Neuronal stem cell (in vitro differentiated cells): ENCODE data around the gene SARDH.
A peak's percentile ranks its signal among the peaks of the same experiment; 100 is the strongest.

Source experiments
- DNase-seq: peaks from one replicate; pipeline ENCODE4 v3.0.0-alpha.2; 2013; ENCODE audit warnings: low spot score
- H2AFZ ChIP-seq: one replicate; pipeline ENCODE4 v1.6.1; 2013; ENCODE audit warnings: mild to moderate bottlenecking, low read length, inconsistent platforms
- H2AK5ac ChIP-seq: 2 replicates; pipeline ENCODE4 v1.6.1; 2013; ENCODE audit warnings: low read depth, mild to moderate bottlenecking, inconsistent platforms, low read length, moderate library complexity, mixed read lengths
- H2BK120ac ChIP-seq: 2 replicates; pipeline ENCODE4 v1.6.1; 2013; ENCODE audit warnings: low read depth, mild to moderate bottlenecking, inconsistent platforms, low read length, moderate library complexity, mixed read lengths
- H2BK12ac ChIP-seq: one replicate; pipeline ENCODE4 v1.6.1; 2013; ENCODE audit warnings: low read length, inconsistent platforms
- H2BK15ac ChIP-seq: 2 replicates; pipeline ENCODE4 v1.6.1; 2013; ENCODE audit warnings: mild to moderate bottlenecking, low read length, inconsistent platforms, mixed read lengths
- H2BK5ac ChIP-seq: one replicate; pipeline ENCODE4 v1.6.1; 2013; ENCODE audit warnings: inconsistent platforms, mild to moderate bottlenecking, low read length, moderate library complexity
- H3K14ac ChIP-seq: one replicate; pipeline ENCODE4 v1.6.1; 2013; ENCODE audit warnings: low read length, inconsistent platforms
- H3K18ac ChIP-seq: 2 replicates; pipeline ENCODE4 v1.6.1; 2013; ENCODE audit warnings: low read length, inconsistent platforms
- H3K23ac ChIP-seq: 2 replicates; pipeline ENCODE4 v1.6.1; 2013; ENCODE audit warnings: low read depth, mild to moderate bottlenecking, mixed read lengths, low read length, inconsistent platforms; ENCODE audit not compliant: poor library complexity
- H3K27ac ChIP-seq: replicated peaks from 3 replicates; pipeline ENCODE4 v1.5.1; 2013; ENCODE audit warnings: low read length, inconsistent platforms
- H3K27me3 ChIP-seq, 3 experiments: 2 replicates each; pipeline ENCODE4 v1.6.1; 2013; ENCODE audit warnings: low read length in 3 of 3, mild to moderate bottlenecking in 2 of 3, inconsistent platforms in 1 of 3, low read depth in 1 of 3, mixed read lengths in 1 of 3, moderate library complexity in 1 of 3; ENCODE audit not compliant: control insufficient read depth in 3 of 3, insufficient read depth in 3 of 3
- H3K36me3 ChIP-seq, 2 donors: replicated peaks in 1 of 2; 2 replicates each; pipeline ENCODE4 v1.6.1; 2013; ENCODE audit warnings: low read length in 2 of 2; ENCODE audit not compliant: control insufficient read depth in 2 of 2, insufficient read depth in 2 of 2
- H3K4ac ChIP-seq: 2 replicates; pipeline ENCODE4 v1.6.1; 2013; ENCODE audit warnings: inconsistent platforms, mild to moderate bottlenecking, low read length, moderate library complexity
- H3K4me1 ChIP-seq, 2 donors: 1 replicate in 1 of 2; 2 replicates in 1 of 2; pipeline ENCODE4 v1.6.1; 2013; ENCODE audit warnings: low read length in 2 of 2, low read depth in 1 of 2; ENCODE audit not compliant: control insufficient read depth in 2 of 2, insufficient read depth in 1 of 2
- H3K4me2 ChIP-seq: one replicate; pipeline ENCODE4 v1.6.1; 2013; ENCODE audit warnings: mild to moderate bottlenecking, low read length, inconsistent platforms; ENCODE audit not compliant: insufficient read depth, poor library complexity, severe bottlenecking
- H3K4me3 ChIP-seq, 2 donors: 2 replicates each; pipeline ENCODE4 v1.5.1; 2013; ENCODE audit warnings: low read length in 2 of 2, mild to moderate bottlenecking in 2 of 2, inconsistent platforms in 1 of 2, moderate library complexity in 1 of 2
- H3K79me1 ChIP-seq: one replicate; pipeline ENCODE4 v1.6.1; 2013; ENCODE audit warnings: low read depth, mild to moderate bottlenecking, inconsistent platforms, low read length, moderate library complexity
- H3K9ac ChIP-seq: one replicate; pipeline ENCODE4 v1.6.1; 2013; ENCODE audit warnings: mild to moderate bottlenecking, low read depth, low read length, inconsistent platforms; ENCODE audit not compliant: poor library complexity
- H3K9me3 ChIP-seq, 2 donors: replicated peaks in 1 of 2; 2 replicates each; pipeline versions ENCODE3 to v1.6.1; 2013; ENCODE audit warnings: low read length in 2 of 2, mild to moderate bottlenecking in 2 of 2, inconsistent platforms in 1 of 2, low read depth in 1 of 2, mixed read lengths in 1 of 2, moderate library complexity in 1 of 2; ENCODE audit not compliant: control insufficient read depth in 2 of 2, insufficient read depth in 1 of 2
- H4K8ac ChIP-seq: one replicate; pipeline ENCODE4 v1.6.1; 2013; ENCODE audit warnings: low read depth, mild to moderate bottlenecking, inconsistent platforms, low read length, moderate library complexity
- H4K91ac ChIP-seq: one replicate; pipeline ENCODE4 v1.6.1; 2013; ENCODE audit warnings: low read length, low read depth, mild to moderate bottlenecking, inconsistent platforms; ENCODE audit not compliant: poor library complexity
- WGBS, 2 donors: extraction: QIAGEN DNeasy Blood & Tissue Kit; methylation state at CpG; one replicate each; pipeline ENCODE4 v1.1.7; 2013; ENCODE audit warnings: missing lambda C conversion rate in 2 of 2, mixed read lengths in 1 of 2; ENCODE audit not compliant: insufficient read length in 2 of 2, insufficient replicate concordance in 1 of 2; ENCODE audit errors: extremely low coverage in 2 of 2; 5-methylcytosine and 5-hydroxymethylcytosine counted together

The SARDH gene

GRCh38 chr9:133615186-133615585 is 123.0 kb downstream of the SARDH start:
- no peak overlapping the region for H2BK120ac ChIP-seq
- no peaks in the 10 kb centered on the region for H3K36me3 ChIP-seq
- no peak overlapping the region for H2BK5ac ChIP-seq
- H3K27me3 ChIP-seq, result peaks cover 0 to 89% (median 0%) of the 10 kb centered on the region in 3 experiments
- H4K8ac ChIP-seq, result no peak overlapping the region
- H3K14ac ChIP-seq, result peak overlapping the region; percentile 9
- no peaks in the 10 kb centered on the region for H3K9me3 ChIP-seq
- no peak overlapping the region for H4K91ac ChIP-seq
- no peak overlapping the region for H2BK15ac ChIP-seq
- no peaks in the 10 kb centered on the region for H3K79me1 ChIP-seq
- WGBS, 2 donors, result no CpG with 5 or more reads among the region's 16 CpGs
- no peak overlapping the region for H3K9ac ChIP-seq
- DNase-seq, result no peak
- H3K4me2 ChIP-seq, result no peak overlapping the region
- H3K4me3 ChIP-seq, result no peak overlapping the region
- H3K27ac ChIP-seq, result no peak overlapping the region
- no peak overlapping the region for H3K4ac ChIP-seq
- H3K23ac ChIP-seq, result no peak overlapping the region
- H3K18ac ChIP-seq, result peak overlapping the region; percentile 62
- no peak overlapping the region for H2AK5ac ChIP-seq
- H3K4me1 ChIP-seq, result peaks cover 3% of the 10 kb centered on the region in 2 donors
- no peak overlapping the region for H2BK12ac ChIP-seq
- no peak overlapping the region for H2AFZ ChIP-seq

- Histone ChIP-seq H2BK15ac (no peak overlapping the region), H3K27me3 (peaks cover 0 to 87% (median 2%) of the 10 kb centered on the region in 3 experiments), H3K23ac (no peak overlapping the region), H2BK12ac (no peak overlapping the region), H3K18ac (peak overlapping the region; percentile 62), H3K9me3 (no peaks in the 10 kb centered on the region), H3K4ac (no peak overlapping the region), H3K4me1 (peaks cover 3 to 4% of the 10 kb centered on the region in 2 donors), H3K36me3 (no peaks in the 10 kb centered on the region), H3K27ac (no peak overlapping the region), H2BK5ac (no peak overlapping the region), H3K14ac (no peak overlapping the region), H2AK5ac (no peak overlapping the region), H4K91ac (no peak overlapping the region), H3K79me1 (no peaks in the 10 kb centered on the region), H2BK120ac (no peak overlapping the region), H3K4me2 (no peak overlapping the region), H3K9ac (no peak overlapping the region), H2AFZ (no peak overlapping the region), H3K4me3 (no peak overlapping the region), H4K8ac (no peak overlapping the region)
- DNase-seq, result no peak
- WGBS, 2 donors, result no CpG with 5 or more reads among the region's 5 CpGs
These were observed 123.5 kb downstream of the SARDH start for GRCh38 chr9:133614678-133615077.

GRCh38 chr9:133614056-133614455 is 124.1 kb downstream of the SARDH start:
- no peak overlapping the region for H3K14ac ChIP-seq
- H2BK12ac ChIP-seq, result no peak overlapping the region
- H3K4me1 ChIP-seq, result peaks cover 3 to 4% of the 10 kb centered on the region in 2 donors
- H2BK5ac ChIP-seq, result no peak overlapping the region
- no peak overlapping the region for H3K4me2 ChIP-seq
- H3K18ac ChIP-seq, result no peak overlapping the region
- no peaks in the 10 kb centered on the region for H3K36me3 ChIP-seq
- H2AFZ ChIP-seq, result no peak overlapping the region
- no peak overlapping the region for H4K8ac ChIP-seq
- no peaks in the 10 kb centered on the region for H3K79me1 ChIP-seq
- H3K4me3 ChIP-seq, result no peak overlapping the region
- H2BK15ac ChIP-seq, result no peak overlapping the region
- H3K27ac ChIP-seq, result no peak overlapping the region
- no peak overlapping the region for H3K9ac ChIP-seq
- H2AK5ac ChIP-seq, result no peak overlapping the region
- no peak for DNase-seq
- H2BK120ac ChIP-seq, result no peak overlapping the region
- no peak overlapping the region for H3K4ac ChIP-seq
- H4K91ac ChIP-seq, result no peak overlapping the region
- WGBS, 2 donors, result no CpG with 5 or more reads among the region's 10 CpGs
- H3K23ac ChIP-seq, result no peak overlapping the region
- H3K27me3 ChIP-seq, result peaks cover 0 to 88% (median 5%) of the 10 kb centered on the region in 3 experiments
- H3K9me3 ChIP-seq, result no peaks in the 10 kb centered on the region
